ACHN (cell line): ENCODE results near the gene UBE2D1.

Experiments
- DNase-seq: peaks from one replicate; pipeline ENCODE4 v3.0.0-alpha.2; 2015
- in situ Hi-C: cut with HindIII; loops from 2 replicates; pipeline ENCODE4 v1.10.0; 2017; ENCODE audit warnings: low sequenced_read_pairs, low pct_ligation_motif_present, low pct_unique_long_range_greater_than_20kb

The UBE2D1 gene

GRCh38 chr10:58362027-58362789, 27.4 kb downstream of the UBE2D1 start:
- in situ Hi-C loops: no loop called here
- no peak for DNase-seq

GRCh38 chr10:58367069-58367468, 32.3 kb downstream of the UBE2D1 start:
- in situ Hi-C loops: no loop called here
- DNase-seq: no peak

GRCh38 chr10:58371473-58371872, 36.7 kb downstream of the UBE2D1 start:
- in situ Hi-C loops: no loop called here
- DNase-seq: no peak

DNA sequence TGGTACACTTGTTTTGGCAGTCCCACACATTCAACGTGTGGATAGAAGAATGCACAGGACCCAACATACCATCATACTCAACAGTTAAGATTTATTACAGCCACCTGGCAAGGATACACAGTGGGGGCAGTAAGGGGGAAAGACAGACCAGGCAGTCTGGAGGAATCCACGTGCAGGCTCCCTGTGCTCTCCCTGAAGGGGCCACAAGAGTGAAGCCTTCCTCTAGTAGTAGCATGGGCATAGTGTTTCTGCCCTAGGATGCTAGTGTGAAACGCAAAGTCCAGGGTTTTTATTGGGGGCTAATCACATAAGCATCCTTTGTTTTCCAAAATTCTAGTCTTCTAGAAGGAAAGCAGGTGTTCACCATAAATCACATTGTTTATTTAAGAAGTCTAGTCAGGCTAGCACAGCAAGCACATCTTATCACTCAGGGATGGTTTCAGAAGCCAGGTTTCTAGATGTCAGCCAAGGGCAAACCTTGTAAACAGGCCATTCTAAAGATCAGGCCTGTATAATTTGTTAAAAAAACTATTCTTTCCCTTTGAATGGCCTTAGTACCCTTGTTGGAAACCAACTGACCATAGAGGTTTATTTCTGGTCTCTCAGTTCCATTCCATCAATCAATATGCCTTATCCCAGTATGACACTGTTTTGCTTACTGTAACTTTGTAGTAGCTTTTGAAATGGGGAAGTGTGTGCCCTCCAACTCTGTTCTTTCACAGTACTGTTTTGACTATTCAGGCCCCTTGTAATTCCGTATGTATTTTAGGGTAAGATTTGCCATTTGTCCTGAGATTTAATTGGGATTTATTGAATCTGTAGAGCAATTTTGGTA, 38.0 kb downstream of the UBE2D1 start:
- no peak for DNase-seq
- in situ Hi-C loops: no loop called here

DNA sequence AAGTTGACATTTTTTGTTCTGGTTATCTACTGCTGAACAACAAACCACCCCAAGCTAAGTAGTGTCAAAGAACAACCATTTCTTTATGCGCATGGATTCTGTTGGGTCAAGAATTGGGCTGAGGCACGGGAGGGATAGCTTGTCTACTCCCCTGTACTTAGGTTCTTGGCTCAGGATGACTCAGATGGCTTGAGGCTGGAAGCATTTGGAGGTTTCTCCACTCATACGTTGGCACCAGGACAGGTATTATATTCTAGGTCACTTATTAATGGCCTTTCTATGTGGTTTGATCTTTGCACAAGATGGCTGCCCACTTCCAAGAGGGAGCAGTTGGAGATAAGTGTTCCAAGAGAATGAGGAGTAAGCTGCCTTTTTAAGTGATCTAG, 38.6 kb downstream of the UBE2D1 start:
- in situ Hi-C loops: no loop called here
- DNase-seq: peak; percentile 62

- in situ Hi-C loops: no loop called here
- no peak for DNase-seq
Measured at GRCh38 chr10:58382489-58382995, 47.7 kb downstream of the UBE2D1 start.

DNA sequence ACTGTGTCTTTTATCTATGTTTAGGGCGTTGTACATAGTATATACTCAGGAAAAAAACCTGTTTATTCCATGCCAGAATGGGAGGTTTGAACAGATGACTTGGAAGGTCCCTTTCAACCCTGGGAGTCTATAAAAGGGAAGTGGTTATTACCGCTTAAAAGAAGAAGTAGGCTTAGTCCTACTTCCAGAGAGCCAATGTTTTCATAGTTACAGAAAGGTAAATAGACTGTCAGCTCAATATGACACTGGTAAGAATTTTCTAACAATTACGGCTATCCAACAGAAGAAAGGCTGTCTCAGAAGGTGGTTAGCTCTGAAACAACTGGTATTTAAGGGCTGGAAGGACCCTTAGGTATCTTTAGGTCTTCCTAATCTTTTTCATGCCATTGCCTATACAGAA, 49.3 kb downstream of the UBE2D1 start:
- in situ Hi-C loops: no loop called here
- no peak for DNase-seq

DNA sequence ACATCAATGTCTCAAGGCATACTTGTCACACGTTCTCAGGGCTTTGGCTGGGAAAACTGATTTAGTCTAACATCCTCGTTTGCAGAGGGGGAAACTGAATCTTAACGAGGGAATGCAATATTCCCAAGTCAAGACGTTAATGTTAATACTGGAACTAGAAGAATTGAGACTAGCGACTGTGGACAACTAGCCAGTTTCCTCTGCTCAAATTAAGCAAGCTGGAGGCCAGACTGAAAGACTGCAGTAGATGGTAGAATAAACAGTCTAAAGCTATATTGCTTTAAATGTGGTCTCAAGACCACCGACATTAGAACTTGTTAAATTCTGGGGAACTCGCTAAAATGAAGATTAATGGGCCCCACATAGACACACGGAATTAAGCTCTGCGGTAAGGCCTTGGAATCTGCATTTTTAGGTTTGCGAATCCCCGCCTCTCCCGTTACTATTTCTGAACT, 49.8 kb downstream of the UBE2D1 start:
- no peak for DNase-seq
- in situ Hi-C loops: no loop called here

DNA sequence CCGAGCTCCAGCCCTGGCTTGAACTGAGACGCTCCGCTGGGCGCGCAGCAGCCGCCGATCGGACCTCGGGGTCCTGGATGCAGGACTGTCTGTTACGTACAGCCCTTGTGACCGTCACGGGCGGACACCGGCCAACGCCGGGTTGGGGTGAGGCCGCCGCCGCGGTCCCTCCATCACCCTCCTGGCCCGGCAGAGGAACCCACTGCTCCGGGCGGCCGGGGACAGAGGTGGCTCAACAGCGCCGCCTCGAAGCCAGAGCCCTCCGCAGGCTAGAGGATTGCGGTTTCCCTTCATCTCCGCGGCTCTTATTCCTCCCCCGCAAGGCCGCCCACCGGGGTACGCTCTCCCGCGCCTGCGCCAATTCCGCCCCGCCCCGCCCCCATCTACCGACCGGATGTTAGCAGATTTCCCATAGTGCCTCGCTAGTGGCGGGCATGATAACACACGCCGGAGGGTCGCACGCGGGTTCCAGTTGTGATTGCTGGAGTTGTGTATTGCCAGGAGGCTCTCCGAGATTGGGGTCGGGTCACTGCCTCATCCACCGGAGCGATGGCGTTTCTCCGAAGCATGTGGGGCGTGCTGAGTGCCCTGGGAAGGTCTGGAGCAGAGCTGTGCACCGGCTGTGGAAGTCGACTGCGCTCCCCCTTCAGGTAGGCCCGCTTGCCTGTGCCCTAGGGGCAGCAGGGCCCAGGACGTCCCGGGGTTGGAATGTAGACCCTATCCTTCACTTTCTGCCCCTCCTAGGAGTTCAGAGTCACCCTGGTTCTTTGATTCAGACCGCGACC, 50.4 kb downstream of the UBE2D1 start, which contains the start of gene TFAM:
Gene TFAM, plus strand, starts transcription at position 412 of the 785 bp plus-strand sequence. Its CDS starts 138 bp downstream, at position 550.
- in situ Hi-C loops: no loop called here

DNA sequence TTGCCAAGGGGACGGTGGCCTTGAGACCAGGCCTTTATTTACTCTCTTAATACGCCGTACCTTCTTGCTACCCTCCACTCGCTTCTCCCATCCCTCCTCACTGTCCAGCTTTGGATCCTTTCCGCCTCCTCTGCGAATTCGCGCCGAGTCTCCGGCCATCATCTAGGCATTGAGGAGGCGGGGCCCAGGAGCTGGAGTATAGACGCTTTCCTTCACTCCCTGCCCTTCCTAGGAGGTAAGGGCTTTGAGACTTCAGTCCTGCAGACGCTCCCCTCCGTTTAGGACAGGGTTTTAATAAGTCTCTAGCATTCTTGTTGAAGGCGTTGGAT, 50.9 kb downstream of the UBE2D1 start:
- peak; percentile 59 for DNase-seq
- in situ Hi-C loops: no loop called here

More for the DNA sequence above, 50.4 kb downstream of the UBE2D1 start, which contains the start of gene TFAM:
- DNase-seq: peak; percentile 92

- in situ Hi-C loops: no loop called here
- DNase-seq: no peak
Measured at GRCh38 chr10:58389024-58389423, 54.2 kb downstream of the UBE2D1 start.

DNA sequence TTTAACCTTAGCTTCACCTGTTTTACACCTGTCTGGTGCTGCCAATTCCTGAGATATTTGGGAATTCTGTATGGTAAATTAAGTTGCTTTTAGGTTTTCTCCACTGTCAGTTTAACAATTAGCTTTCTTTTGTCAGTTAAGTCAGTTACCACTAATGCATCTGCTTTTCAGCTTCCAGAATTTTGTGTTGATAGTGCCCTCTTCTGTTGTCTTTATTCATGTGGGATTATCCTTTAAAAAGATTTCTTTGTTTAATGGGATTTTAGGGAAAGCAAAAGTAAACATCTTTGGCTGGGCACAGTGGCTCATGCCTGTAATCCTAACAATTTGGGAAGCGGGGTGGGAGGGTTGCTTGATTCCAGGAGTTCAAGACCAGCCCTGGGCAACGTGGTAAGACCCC, 58.5 kb downstream of the UBE2D1 start:
- in situ Hi-C loops: no loop called here

GRCh38 chr10:58394471-58394870, 59.7 kb downstream of the UBE2D1 start:
- in situ Hi-C loops: no loop called here
- DNase-seq: no peak

More for the DNA sequence above, 58.5 kb downstream of the UBE2D1 start:
- peak; percentile 20 for DNase-seq

DNA sequence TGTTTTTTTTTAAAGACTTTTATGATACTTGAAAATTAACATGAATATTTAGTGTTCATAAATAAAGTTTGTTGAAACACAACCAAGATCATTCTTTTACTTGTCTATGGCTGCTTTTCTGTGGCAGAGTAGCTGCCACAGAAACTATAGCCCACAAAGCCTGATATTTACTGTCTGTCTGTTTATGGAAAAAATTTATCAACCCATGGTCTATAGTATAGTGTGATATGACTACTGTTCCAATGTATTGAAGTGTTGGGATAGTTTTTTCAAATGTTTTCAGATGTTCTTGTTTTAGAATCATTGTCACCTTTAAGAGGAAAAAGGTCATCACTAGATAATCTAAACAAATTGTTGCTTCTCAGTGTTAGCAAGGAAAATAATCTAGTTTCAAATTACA, 61.3 kb downstream of the UBE2D1 start:
- DNase-seq: no peak
- in situ Hi-C loops: no loop called here

GRCh38 chr10:58397830-58398229, 63.0 kb downstream of the UBE2D1 start:
- in situ Hi-C loops: no loop called here

GRCh38 chr10:58399410-58399809, 64.6 kb downstream of the UBE2D1 start:
- in situ Hi-C loops: no loop called here
- DNase-seq: no peak

More at GRCh38 chr10:58397830-58398229, 63.0 kb downstream of the UBE2D1 start:
- no peak for DNase-seq

DNA sequence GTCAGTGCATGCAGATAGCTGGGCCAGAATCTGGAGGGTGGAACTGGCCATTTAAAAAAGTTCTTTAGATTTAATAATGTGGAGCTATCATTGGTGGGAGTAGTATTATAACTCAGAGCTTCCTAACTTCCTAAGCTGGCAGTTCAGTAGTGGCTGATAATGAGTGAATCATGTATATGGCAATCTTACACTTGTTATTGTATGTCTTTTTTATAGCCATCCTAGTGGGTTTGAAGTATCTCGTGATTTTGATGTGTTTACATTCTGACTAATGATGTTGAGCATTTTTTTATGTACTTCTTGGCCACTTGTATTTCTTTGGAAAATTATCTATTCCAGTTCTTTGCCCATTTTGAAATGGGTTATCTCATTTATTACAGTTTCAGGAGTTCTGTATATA, 65.8 kb downstream of the UBE2D1 start:
- in situ Hi-C loops: no loop called here

DNA sequence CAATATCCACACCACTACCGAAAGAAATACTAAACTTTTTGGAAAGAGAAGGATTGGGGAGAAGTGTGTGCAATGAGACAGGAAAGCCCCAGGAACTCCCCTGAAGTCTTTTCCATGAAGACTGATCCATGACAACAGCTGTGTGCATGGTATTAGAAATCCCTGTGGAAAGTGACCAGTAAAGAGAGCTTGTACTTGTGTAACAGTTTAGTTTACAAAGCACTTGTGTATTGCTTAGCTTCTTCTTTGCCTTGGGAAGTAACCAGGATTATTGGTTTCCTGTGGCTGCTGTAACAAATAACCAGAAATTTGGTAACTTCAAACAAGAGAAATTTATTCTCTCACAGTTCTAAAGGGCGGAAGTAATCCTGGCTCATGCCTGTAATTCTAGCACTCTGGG, 69.2 kb downstream of the UBE2D1 start:
- in situ Hi-C loops: no loop called here
- DNase-seq: no peak

More for the DNA sequence above, 65.8 kb downstream of the UBE2D1 start:
- DNase-seq: no peak
